Breast epithelium (tissue), 4 donors: Measurements from ENCODE around the gene TSPAN11. TPM values are rescaled to one million over a fixed set of nuclear protein-coding genes. Genes with fewer than 3 reads are reported as not detected.

Experiments
- DNase-seq, 2 donors: peaks; one replicate each; pipeline ENCODE4 v3.0.0-alpha.2; 2019; ENCODE audit warnings: low spot score in 2 of 2
- H3K27ac ChIP-seq, 2 donors: fragments of 200-600 bp; sonication (generic) in 1 of 2; one replicate each; pipeline ENCODE4 v1.5.1; 2016 to 2019; ENCODE audit warnings: mild to moderate bottlenecking in 1 of 2
- H3K27me3 ChIP-seq, 2 donors: fragments of 200-600 bp; sonication (generic) in 1 of 2; one replicate each; pipeline versions ENCODE4 v1.5.1 to v1.6.0; 2017 to 2019; ENCODE audit warnings: control low read depth in 1 of 2, mild to moderate bottlenecking in 1 of 2
- H3K36me3 ChIP-seq: fragments of 200-600 bp; one replicate; pipeline ENCODE4 v1.5.1; 2019
- H3K4me1 ChIP-seq, 2 donors: fragments of 200-600 bp; sonication (generic); one replicate each; pipeline ENCODE4 v1.5.1; 2016 to 2019; ENCODE audit warnings: control low read depth in 1 of 2
- H3K4me3 ChIP-seq, 3 donors: fragments of 200-600 bp; sonication (generic); 1 replicate in 2 of 3; 2 replicates in 1 of 3; pipeline ENCODE4 v1.5.1; 2016 to 2019; ENCODE audit warnings: mild to moderate bottlenecking in 3 of 3, moderate library complexity in 2 of 3
- H3K9me3 ChIP-seq, 2 donors: fragments of 200-600 bp; sonication (generic) in 1 of 2; one replicate each; pipeline ENCODE4 v1.5.1; 2016 to 2019; ENCODE audit warnings: control low read depth in 1 of 2
- POLR2A ChIP-seq: fragments of 450-650 bp; IDR thresholded peaks from one replicate; pipeline ENCODE4 v1.6.1; 2016; ENCODE audit warnings: antibody characterized with exemption, mild to moderate bottlenecking, moderate library complexity
- POLR2AphosphoS5 ChIP-seq, 3 donors: sonication (generic); formaldehyde crosslinking; IDR thresholded peaks; one replicate each; pipeline ENCODE4 v1.6.1; 2017; ENCODE audit warnings: antibody characterized with exemption in 3 of 3
- intact Hi-C: fragments of 100-400 bp; cut with DNase I; formaldehyde crosslinking; loops from one replicate; pipeline ENCODE4 v1.15.1; 2023; ENCODE audit warnings: low total_unique reads
- total RNA-seq, 3 donors: library from RNA; depleted of rRNA; stranded (reverse); fragments of >200 nt; gene quantifications; one replicate each; pipeline ENCODE4 v1.1.0, GENCODE V29; 2016
- TF ChIP-seq, protein P1 (sequence below), 3 donors: fragments of 450-650 bp; IDR thresholded peaks; one replicate each; pipeline ENCODE4 v1.5.1; 2016 to 2017; ENCODE audit warnings: antibody characterized with exemption in 3 of 3, mild to moderate bottlenecking in 3 of 3, moderate library complexity in 3 of 3

TSPAN11 gene
- total RNA-seq, 3 donors from 2014 or later, result 0.48 to 1.3 (median 0.73) TPM

DNA sequence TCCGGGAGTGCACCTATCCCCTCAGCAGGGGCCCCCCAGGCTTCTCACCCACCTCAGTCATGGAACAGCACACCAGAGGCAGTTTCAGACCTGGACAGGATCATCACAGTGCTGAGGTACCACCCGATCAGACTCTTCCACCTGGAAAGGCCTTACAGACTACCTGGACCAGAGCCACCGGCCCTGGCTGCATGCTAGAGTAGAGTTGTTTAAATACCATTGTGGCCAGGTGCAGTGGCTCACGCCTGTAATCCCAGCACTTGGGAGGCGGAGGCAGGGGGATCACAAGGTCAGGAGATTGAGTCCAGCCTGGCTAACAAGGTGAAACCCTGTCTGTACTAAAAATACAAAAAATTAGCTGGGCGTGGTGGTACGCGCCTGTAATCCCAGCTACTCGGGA is 61.5 kb downstream of the TSPAN11 start:
- intact Hi-C loops, result no loop called here
- no peak for DNase-seq
- no peak overlapping the region for H3K27ac ChIP-seq
- no peaks in the 10 kb centered on the region for H3K36me3 ChIP-seq
- no peaks in the 10 kb centered on the region for H3K27me3 ChIP-seq
- H3K4me1 ChIP-seq, result no peaks in the 10 kb centered on the region
- no peaks in the 10 kb centered on the region for H3K9me3 ChIP-seq
- no peak for TF ChIP-seq POLR2A
- no peak for TF ChIP-seq POLR2AphosphoS5 (IDR thresholded peaks at IDR 0.05)
- TF ChIP-seq, protein P1, sequence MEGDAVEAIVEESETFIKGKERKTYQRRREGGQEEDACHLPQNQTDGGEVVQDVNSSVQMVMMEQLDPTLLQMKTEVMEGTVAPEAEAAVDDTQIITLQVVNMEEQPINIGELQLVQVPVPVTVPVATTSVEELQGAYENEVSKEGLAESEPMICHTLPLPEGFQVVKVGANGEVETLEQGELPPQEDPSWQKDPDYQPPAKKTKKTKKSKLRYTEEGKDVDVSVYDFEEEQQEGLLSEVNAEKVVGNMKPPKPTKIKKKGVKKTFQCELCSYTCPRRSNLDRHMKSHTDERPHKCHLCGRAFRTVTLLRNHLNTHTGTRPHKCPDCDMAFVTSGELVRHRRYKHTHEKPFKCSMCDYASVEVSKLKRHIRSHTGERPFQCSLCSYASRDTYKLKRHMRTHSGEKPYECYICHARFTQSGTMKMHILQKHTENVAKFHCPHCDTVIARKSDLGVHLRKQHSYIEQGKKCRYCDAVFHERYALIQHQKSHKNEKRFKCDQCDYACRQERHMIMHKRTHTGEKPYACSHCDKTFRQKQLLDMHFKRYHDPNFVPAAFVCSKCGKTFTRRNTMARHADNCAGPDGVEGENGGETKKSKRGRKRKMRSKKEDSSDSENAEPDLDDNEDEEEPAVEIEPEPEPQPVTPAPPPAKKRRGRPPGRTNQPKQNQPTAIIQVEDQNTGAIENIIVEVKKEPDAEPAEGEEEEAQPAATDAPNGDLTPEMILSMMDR (IDR thresholded peaks at IDR 0.05), result no peak
- no peak overlapping the region for H3K4me3 ChIP-seq

DNA sequence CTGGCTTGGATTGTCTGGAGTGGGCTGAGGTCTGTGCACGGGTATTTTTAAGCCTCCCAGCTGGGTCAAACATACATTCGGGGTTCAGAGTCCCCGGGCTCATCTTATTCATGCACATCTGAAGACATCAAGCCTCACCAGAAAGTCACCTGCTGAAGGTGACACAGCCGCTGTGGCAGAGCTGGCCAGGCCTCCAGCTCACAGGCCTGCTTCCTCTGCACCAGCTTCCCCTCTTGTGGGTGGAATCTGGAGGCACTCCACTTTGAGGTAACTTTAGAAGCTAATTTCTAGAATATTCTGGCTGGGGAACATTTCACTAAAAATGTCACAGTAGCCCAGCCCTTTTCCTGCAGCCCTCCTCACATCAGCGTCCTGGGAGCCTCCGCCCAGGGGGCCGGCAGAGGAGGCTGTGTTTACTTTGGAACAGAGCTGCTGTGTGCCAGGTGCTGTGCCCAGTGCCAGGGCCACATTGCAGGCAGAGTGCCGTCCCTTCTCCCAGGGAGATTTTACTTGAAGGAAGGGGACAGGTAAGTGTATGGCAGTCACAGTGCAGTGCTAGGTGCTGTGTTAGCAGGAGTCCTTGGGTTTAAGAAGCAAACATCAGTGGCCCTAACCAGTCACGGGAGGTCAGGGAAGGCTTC is 62.2 kb downstream of the TSPAN11 start:
- intact Hi-C loops, result no loop called here
- Histone ChIP-seq H3K4me1 (no peaks in the 10 kb centered on the region), H3K4me3 (no peak overlapping the region), H3K27me3 (no peaks in the 10 kb centered on the region), H3K36me3 (no peaks in the 10 kb centered on the region), H3K27ac (no peak overlapping the region), H3K9me3 (no peaks in the 10 kb centered on the region)
- TF ChIP-seq POLR2AphosphoS5 (IDR thresholded peaks at IDR 0.05) (no peak), POLR2A (no peak)
- TF ChIP-seq, protein P1 (IDR thresholded peaks at IDR 0.05), result no peak
- DNase-seq, result no peak

DNA sequence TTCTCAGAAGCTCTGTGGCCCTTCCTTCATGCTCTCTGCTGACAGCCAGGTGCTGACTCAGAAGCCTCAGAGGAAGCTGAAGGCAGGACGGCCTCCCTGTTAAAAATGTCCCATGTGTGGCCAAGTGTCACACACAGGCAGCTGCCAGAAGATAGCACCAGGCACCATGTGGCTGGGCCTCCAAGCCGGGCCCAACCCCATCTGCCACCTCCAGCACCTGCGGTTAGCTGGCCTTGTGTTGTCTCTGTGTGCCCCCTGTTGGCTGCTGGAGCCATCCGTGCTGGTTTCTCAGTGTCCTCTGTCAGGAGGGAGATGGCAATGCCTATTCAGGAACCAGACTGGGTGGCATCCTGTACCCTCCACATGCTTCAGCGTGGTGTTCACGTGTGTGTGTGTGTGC is 63.2 kb downstream of the TSPAN11 start:
- intact Hi-C loops, result no loop called here
- no peaks in the 10 kb centered on the region for H3K27me3 ChIP-seq
- no peaks in the 10 kb centered on the region for H3K36me3 ChIP-seq
- no peak overlapping the region for H3K4me3 ChIP-seq
- no peaks in the 10 kb centered on the region for H3K9me3 ChIP-seq
- no peaks in the 10 kb centered on the region for H3K4me1 ChIP-seq
- no peak for DNase-seq
- TF ChIP-seq POLR2AphosphoS5 (IDR thresholded peaks at IDR 0.05) (no peak), POLR2A (no peak)
- TF ChIP-seq, protein P1 (IDR thresholded peaks at IDR 0.05), result no peak
- no peak overlapping the region for H3K27ac ChIP-seq

- Histone ChIP-seq H3K27me3 (no peaks in the 10 kb centered on the region), H3K27ac (no peak overlapping the region), H3K4me1 (no peaks in the 10 kb centered on the region), H3K4me3 (no peak overlapping the region), H3K9me3 (no peaks in the 10 kb centered on the region), H3K36me3 (no peaks in the 10 kb centered on the region)
- TF ChIP-seq POLR2AphosphoS5 (IDR thresholded peaks at IDR 0.05) (no peak), POLR2A (no peak)
- TF ChIP-seq, protein P1 (IDR thresholded peaks at IDR 0.05), result no peak
- intact Hi-C loops, result no loop called here
- no peak for DNase-seq
Observed at GRCh38 chr12:30990316-30990715, 63.8 kb downstream of the TSPAN11 start.

DNA sequence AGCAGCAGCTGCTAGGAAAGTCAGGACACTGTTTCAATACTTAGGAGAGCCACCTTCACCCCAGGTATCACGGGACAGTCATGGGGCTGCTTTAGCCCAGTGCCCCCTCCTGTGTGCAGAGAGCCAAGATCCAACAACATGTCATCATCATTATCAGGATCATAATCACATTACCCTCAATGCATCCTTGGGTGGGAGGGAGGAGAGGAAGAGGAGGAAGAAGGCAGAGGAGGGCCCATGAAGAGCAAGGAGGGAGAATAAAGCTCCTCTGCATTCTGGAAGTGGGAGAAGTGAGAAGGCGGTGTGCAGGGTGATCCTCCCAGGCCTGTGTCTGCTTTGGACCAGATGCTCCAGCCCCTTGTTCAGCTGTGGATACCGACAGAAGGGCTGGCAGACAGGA is 64.2 kb downstream of the TSPAN11 start:
- intact Hi-C loops, result no loop called here
- no peaks in the 10 kb centered on the region for H3K4me1 ChIP-seq
- no peaks in the 10 kb centered on the region for H3K9me3 ChIP-seq
- no peak for DNase-seq
- no peaks in the 10 kb centered on the region for H3K27me3 ChIP-seq
- no peak for TF ChIP-seq POLR2A
- TF ChIP-seq, protein P1 (IDR thresholded peaks at IDR 0.05), result no peak
- no peak for TF ChIP-seq POLR2AphosphoS5 (IDR thresholded peaks at IDR 0.05)
- H3K4me3 ChIP-seq, result no peak overlapping the region
- H3K36me3 ChIP-seq, result no peaks in the 10 kb centered on the region
- H3K27ac ChIP-seq, result no peak overlapping the region
